HepG2 (cell line): ENCODE data around the gene BET1. TPM values are rescaled to one million over a fixed set of nuclear protein-coding genes. Genes with fewer than 3 reads are reported as not detected.
A peak's percentile ranks its signal among the peaks of the same experiment; 100 is the strongest.

Source experiments
- AGO1 ChIP-seq: fragments of 200-400 bp; formaldehyde crosslinking; IDR thresholded peaks from 2 replicates; pipeline ENCODE4 v1.6.1; 2017; ENCODE audit warnings: mild to moderate bottlenecking, low read depth, low read length, moderate library complexity; ENCODE audit not compliant: poor library complexity, severe bottlenecking
- ATRX ChIP-seq: sonication (generic); formaldehyde crosslinking; IDR thresholded peaks from 2 replicates; pipeline ENCODE4 v1.4.0; 2020; ENCODE audit warnings: missing genetic modification reagents, borderline replicate concordance
- CENPT ChIP-seq: sonication (generic); formaldehyde crosslinking; IDR thresholded peaks from 2 replicates; pipeline ENCODE4 v1.8.0; 2022; ENCODE audit warnings: low read depth, mild to moderate bottlenecking, moderate library complexity, missing genetic modification reagents
- GATA4 ChIP-seq: sonication (generic); IDR thresholded peaks from 2 replicates; pipeline ENCODE4 v1.6.1; 2016; ENCODE audit warnings: antibody characterized with exemption, low read depth, borderline replicate concordance
- KAT7 ChIP-seq: IDR thresholded peaks from 2 replicates; pipeline ENCODE4 v1.6.1; 2018; ENCODE audit warnings: borderline replicate concordance, missing compliant biosample characterization
- KDM4B ChIP-seq: sonication (generic); formaldehyde crosslinking; IDR thresholded peaks from 2 replicates; pipeline ENCODE4 v1.4.0; 2020; ENCODE audit warnings: missing genetic modification reagents
- KLF9 ChIP-seq: IDR thresholded peaks from 2 replicates; pipeline ENCODE4 v1.6.1; 2016; ENCODE audit warnings: low read depth
- MZF1 ChIP-seq: sonication (generic); formaldehyde crosslinking; IDR thresholded peaks from 2 replicates; pipeline ENCODE4 v1.8.1; 2023; ENCODE audit warnings: mild to moderate bottlenecking, missing genetic modification reagents, borderline replicate concordance
- PAWR ChIP-seq: sonication (generic); formaldehyde crosslinking; IDR thresholded peaks from 2 replicates; pipeline ENCODE4 v1.4.0; 2020; ENCODE audit warnings: missing genetic modification reagents, mild to moderate bottlenecking, borderline replicate concordance
- RBAK ChIP-seq: sonication (generic); formaldehyde crosslinking; IDR thresholded peaks from 2 replicates; pipeline ENCODE4 v1.5.1; 2020; ENCODE audit warnings: mild to moderate bottlenecking, missing genetic modification reagents
- TAF1 ChIP-seq: sonication (generic); formaldehyde crosslinking; IDR thresholded peaks from 2 replicates; pipeline ENCODE4 v1.4.0; 2020; ENCODE audit warnings: missing genetic modification reagents
- ZC3H4 ChIP-seq: sonication (generic); formaldehyde crosslinking; IDR thresholded peaks from 2 replicates; pipeline ENCODE4 v1.4.0; 2020; ENCODE audit warnings: missing genetic modification reagents, borderline replicate concordance
- ZFYVE20 ChIP-seq: sonication (generic); formaldehyde crosslinking; IDR thresholded peaks from 2 replicates; pipeline ENCODE4 v1.8.0; 2023; ENCODE audit warnings: low read depth, mild to moderate bottlenecking, moderate library complexity, missing genetic modification reagents, borderline replicate concordance
- ZNF510 ChIP-seq: sonication (generic); formaldehyde crosslinking; IDR thresholded peaks from 2 replicates; pipeline ENCODE4 v1.4.0; 2020; ENCODE audit warnings: low read depth, mild to moderate bottlenecking, missing genetic modification reagents
- ZNF552 ChIP-seq: sonication (generic); formaldehyde crosslinking; IDR thresholded peaks from 2 replicates; pipeline ENCODE4 v1.9.0; 2022; ENCODE audit warnings: missing genetic modification reagents, mild to moderate bottlenecking, borderline replicate concordance
- ZNF629 ChIP-seq: sonication (generic); formaldehyde crosslinking; conservative IDR thresholded peaks from 2 replicates; pipeline ENCODE4 v1.5.0; 2020; ENCODE audit warnings: missing genetic modification reagents
- ZNF749 ChIP-seq: sonication (generic); formaldehyde crosslinking; IDR thresholded peaks from 2 replicates; pipeline ENCODE4 v1.8.0; 2022; ENCODE audit warnings: mild to moderate bottlenecking, missing genetic modification reagents, moderate library complexity, borderline replicate concordance
- polyA plus RNA-seq, 8 experiments: library from polyadenylated mRNA; depleted of rRNA in 3 of 8; stranded (reverse) in 7 of 8; unstranded in 1 of 8; fragments of >200 nt; fragmentation: Illumina TruSeq in 4 of 8; extraction: Trizol in 4 of 8; gene quantifications; 2 replicates each; pipeline versions ENCODE4 v1.2.1 to v1.2.3, GENCODE V29; 2011 to 2016; ENCODE audit warnings: low read depth in 4 of 8, missing spikeins in 1 of 8, mixed read lengths in 1 of 8; ENCODE audit not compliant: insufficient read depth in 1 of 8
- total RNA-seq, 5 experiments: library from RNA; depleted of rRNA; stranded (reverse); fragments of >200 nt; fragmentation: Illumina TruSeq; extraction: Trizol; gene quantifications; 2 replicates each; pipeline ENCODE4 v1.2.3, GENCODE V29; 2016; ENCODE audit warnings: low read depth in 1 of 5
- TF ChIP-seq, protein P1 (sequence below): sonication (generic); formaldehyde crosslinking; conservative IDR thresholded peaks from 2 replicates; pipeline ENCODE4 v1.4.0; 2020; ENCODE audit warnings: mild to moderate bottlenecking, missing genetic modification reagents, moderate library complexity
- TF ChIP-seq, protein P2 (sequence below): sonication (generic); formaldehyde crosslinking; IDR thresholded peaks from 2 replicates; pipeline ENCODE4 v1.5.1; 2020; ENCODE audit warnings: missing genetic modification reagents, mild to moderate bottlenecking, borderline replicate concordance

BET1 gene
- total and polyA plus RNA-seq, 2 of the 13 experiments (the other 11 are each of a cell fraction or from before 2014, with no cell fraction given): 23.8 to 33.7 TPM

DNA sequence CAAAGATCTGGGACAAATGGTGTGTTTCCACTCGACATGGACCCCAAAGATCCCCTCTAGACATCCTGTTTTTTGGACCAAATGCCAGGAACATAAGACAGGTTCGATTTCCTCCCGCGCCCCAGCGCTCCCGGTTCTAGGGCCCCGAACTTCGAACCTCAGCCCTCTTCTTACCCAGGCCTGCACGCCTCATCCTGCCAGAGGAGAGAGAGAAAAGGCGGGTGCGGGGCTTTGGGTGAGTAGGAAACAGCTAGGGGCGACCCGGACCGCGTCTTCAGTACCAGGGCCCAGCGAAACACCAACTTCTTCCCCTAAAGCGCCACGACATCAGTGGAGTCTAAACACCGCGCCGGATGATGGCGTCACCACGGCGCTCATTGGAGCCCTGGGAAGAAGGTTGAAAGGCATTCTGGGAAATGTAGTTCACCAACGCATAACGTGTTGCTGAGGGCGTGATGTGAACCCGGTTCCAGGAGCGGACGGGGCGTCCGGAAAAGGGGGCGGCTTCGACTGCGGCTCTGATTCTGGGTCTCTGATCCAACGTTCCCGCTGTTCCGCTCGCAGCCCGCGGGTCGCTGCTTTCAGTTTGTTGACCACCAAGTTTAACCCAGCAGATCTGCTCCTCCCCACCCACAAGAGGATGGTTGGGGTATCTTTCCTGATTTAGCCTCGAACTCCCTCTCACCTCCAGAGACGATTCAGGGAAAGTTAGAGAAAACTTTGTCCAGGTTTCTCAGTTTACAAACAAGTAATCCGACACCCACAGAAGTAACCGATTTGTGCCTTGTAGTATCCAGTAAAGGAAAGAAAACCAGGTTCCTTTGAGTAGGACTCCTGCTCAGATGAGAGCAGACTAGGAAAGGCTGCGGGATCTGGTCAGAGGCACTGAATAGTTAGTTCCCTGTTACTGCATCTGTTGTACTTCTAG is at the start of gene BET1 (continued):
- TF ChIP-seq RBAK (no peak), KAT7 (CRISPR knock-in tag) (peak; percentile 41; the same call in 1 of the 2 replicates), MZF1 (CRISPR knock-in tag) (no peak), ZNF552 (CRISPR knock-in tag) (no peak), AGO1 (peak; percentile 49), CENPT (CRISPR knock-in tag) (no peak), ATRX (CRISPR knock-in tag) (no peak), PAWR (CRISPR knock-in tag) (no peak), ZFYVE20 (CRISPR knock-in tag) (no peak), ZNF629 (peak; percentile 50; the same call in 1 of the 2 replicates), ZNF749 (no peak), TAF1 (CRISPR knock-in tag) (peak; percentile 70; the same call in 1 of the 2 replicates), ZC3H4 (CRISPR knock-in tag) (no peak), KLF9 (CRISPR knock-in tag) (peak; percentile 27; the same call in 1 of the 2 replicates), KDM4B (CRISPR knock-in tag) (no peak; the same call in 1 of the 2 replicates), ZNF510 (CRISPR knock-in tag) (peak; percentile 76; the same call in 1 of the 2 replicates), GATA4 (peak; percentile 12; the same call in 1 of the 2 replicates)
- TF ChIP-seq, protein P1, sequence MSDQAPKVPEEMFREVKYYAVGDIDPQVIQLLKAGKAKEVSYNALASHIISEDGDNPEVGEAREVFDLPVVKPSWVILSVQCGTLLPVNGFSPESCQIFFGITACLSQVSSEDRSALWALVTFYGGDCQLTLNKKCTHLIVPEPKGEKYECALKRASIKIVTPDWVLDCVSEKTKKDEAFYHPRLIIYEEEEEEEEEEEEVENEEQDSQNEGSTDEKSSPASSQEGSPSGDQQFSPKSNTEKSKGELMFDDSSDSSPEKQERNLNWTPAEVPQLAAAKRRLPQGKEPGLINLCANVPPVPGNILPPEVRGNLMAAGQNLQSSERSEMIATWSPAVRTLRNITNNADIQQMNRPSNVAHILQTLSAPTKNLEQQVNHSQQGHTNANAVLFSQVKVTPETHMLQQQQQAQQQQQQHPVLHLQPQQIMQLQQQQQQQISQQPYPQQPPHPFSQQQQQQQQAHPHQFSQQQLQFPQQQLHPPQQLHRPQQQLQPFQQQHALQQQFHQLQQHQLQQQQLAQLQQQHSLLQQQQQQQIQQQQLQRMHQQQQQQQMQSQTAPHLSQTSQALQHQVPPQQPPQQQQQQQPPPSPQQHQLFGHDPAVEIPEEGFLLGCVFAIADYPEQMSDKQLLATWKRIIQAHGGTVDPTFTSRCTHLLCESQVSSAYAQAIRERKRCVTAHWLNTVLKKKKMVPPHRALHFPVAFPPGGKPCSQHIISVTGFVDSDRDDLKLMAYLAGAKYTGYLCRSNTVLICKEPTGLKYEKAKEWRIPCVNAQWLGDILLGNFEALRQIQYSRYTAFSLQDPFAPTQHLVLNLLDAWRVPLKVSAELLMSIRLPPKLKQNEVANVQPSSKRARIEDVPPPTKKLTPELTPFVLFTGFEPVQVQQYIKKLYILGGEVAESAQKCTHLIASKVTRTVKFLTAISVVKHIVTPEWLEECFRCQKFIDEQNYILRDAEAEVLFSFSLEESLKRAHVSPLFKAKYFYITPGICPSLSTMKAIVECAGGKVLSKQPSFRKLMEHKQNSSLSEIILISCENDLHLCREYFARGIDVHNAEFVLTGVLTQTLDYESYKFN (CRISPR knock-in tag): peak; percentile 35; the same call in 1 of the 2 replicates
- TF ChIP-seq, protein P2, sequence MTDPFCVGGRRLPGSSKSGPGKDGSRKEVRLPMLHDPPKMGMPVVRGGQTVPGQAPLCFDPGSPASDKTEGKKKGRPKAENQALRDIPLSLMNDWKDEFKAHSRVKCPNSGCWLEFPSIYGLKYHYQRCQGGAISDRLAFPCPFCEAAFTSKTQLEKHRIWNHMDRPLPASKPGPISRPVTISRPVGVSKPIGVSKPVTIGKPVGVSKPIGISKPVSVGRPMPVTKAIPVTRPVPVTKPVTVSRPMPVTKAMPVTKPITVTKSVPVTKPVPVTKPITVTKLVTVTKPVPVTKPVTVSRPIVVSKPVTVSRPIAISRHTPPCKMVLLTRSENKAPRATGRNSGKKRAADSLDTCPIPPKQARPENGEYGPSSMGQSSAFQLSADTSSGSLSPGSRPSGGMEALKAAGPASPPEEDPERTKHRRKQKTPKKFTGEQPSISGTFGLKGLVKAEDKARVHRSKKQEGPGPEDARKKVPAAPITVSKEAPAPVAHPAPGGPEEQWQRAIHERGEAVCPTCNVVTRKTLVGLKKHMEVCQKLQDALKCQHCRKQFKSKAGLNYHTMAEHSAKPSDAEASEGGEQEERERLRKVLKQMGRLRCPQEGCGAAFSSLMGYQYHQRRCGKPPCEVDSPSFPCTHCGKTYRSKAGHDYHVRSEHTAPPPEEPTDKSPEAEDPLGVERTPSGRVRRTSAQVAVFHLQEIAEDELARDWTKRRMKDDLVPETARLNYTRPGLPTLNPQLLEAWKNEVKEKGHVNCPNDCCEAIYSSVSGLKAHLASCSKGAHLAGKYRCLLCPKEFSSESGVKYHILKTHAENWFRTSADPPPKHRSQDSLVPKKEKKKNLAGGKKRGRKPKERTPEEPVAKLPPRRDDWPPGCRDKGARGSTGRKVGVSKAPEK: 0 out of 2 replicates have a peak, but pooled peaks have one; percentile 73
